ENCODE data around the gene ADCY4.
"Not testable (repeated sequence)": the region's sequence is repeated elsewhere in the genome, so short reads cannot be mapped to it uniquely, and the experiment has no call there.

The ADCY4 gene

GRCh38 chr14:24329073-24329663 is 5.7 kb downstream of the ADCY4 start:
- no peak for TF ChIP-seq ZNF70 (CRISPR knock-in tag; IDR thresholded peaks at IDR 0.05)
- TF ChIP-seq CSDC2 (CRISPR knock-in tag; IDR thresholded peaks at IDR 0.05), result no peak
- no peak for TF ChIP-seq PATZ1 (CRISPR knock-in tag; IDR thresholded peaks at IDR 0.05; ENCODE audit: borderline replicate concordance)
- ATAC-seq, result no peak

GRCh38 chr14:24327914-24328313 is 7.0 kb downstream of the ADCY4 start:
- not testable (repeated sequence) for ATAC-seq

- no peak for ATAC-seq
- TF ChIP-seq ZFP30 (CRISPR knock-in tag; IDR thresholded peaks at IDR 0.05) (no peak), TSHZ2 (CRISPR knock-in tag; IDR thresholded peaks at IDR 0.05) (no peak), PPARA (CRISPR knock-in tag; IDR thresholded peaks at IDR 0.05; ENCODE audit: borderline replicate concordance) (no peak), ZNF565 (CRISPR knock-in tag; conservative IDR thresholded peaks at IDR 0.05; ENCODE audit: low read depth) (no peak)
These were observed 7.6 kb downstream of the ADCY4 start for GRCh38 chr14:24327303-24327702.

- TF ChIP-seq TOX (CRISPR knock-in tag; IDR thresholded peaks at IDR 0.05; ENCODE audit: borderline replicate concordance), result no peak
- no peak for TF ChIP-seq ZNF565 (CRISPR knock-in tag; conservative IDR thresholded peaks at IDR 0.05; ENCODE audit: low read depth)
- TF ChIP-seq RARB (CRISPR knock-in tag; IDR thresholded peaks at IDR 0.05), result no peak
- TF ChIP-seq ESRRG (CRISPR knock-in tag; IDR thresholded peaks at IDR 0.05), result no peak
- TF ChIP-seq ZC3H10 (CRISPR knock-in tag; IDR thresholded peaks at IDR 0.05), result no peak
- no peak for TF ChIP-seq CSDC2 (CRISPR knock-in tag; IDR thresholded peaks at IDR 0.05)
- TF ChIP-seq SNAI2 (CRISPR knock-in tag; IDR thresholded peaks at IDR 0.05), result no peak
- TF ChIP-seq POU6F1 (CRISPR knock-in tag; IDR thresholded peaks at IDR 0.05; ENCODE audit: borderline replicate concordance, low read depth), result no peak
- TF ChIP-seq BACH2 (CRISPR knock-in tag; IDR thresholded peaks at IDR 0.05; ENCODE audit: borderline replicate concordance), result no peak
- no peak for TF ChIP-seq CSRNP3 (CRISPR knock-in tag; IDR thresholded peaks at IDR 0.05)
- no peak for TF ChIP-seq PATZ1 (CRISPR knock-in tag; IDR thresholded peaks at IDR 0.05; ENCODE audit: borderline replicate concordance)
- TF ChIP-seq ZFP3 (CRISPR knock-in tag; IDR thresholded peaks at IDR 0.05), result no peak
- TF ChIP-seq ZNF70 (CRISPR knock-in tag; IDR thresholded peaks at IDR 0.05), result no peak
- no peak for TF ChIP-seq ISL1 (CRISPR knock-in tag; IDR thresholded peaks at IDR 0.05)
- no peak for TF ChIP-seq PPARA (CRISPR knock-in tag; IDR thresholded peaks at IDR 0.05; ENCODE audit: borderline replicate concordance)
- no peak for TF ChIP-seq TCF4 (CRISPR knock-in tag; IDR thresholded peaks at IDR 0.05; ENCODE audit: borderline replicate concordance)
- no peak for TF ChIP-seq CREB5 (CRISPR knock-in tag; IDR thresholded peaks at IDR 0.05; ENCODE audit: low read depth)
- no peak for ATAC-seq
These were observed 8.9 kb downstream of the ADCY4 start for GRCh38 chr14:24325963-24326362.

Data from SK-N-SH treated with all-trans-retinoic acid at 6 μM for 48 hours (cell line).